Spleen (tissue), 11 donors: ENCODE measurements around the gene SNCAIP. TPM values are rescaled to one million over a fixed set of nuclear protein-coding genes. Genes with fewer than 3 reads are reported as not detected.
"Not testable (repeated sequence)": the region's sequence is repeated elsewhere in the genome, so short reads cannot be mapped to it uniquely, and the experiment has no call there.

Source experiments
- DNase-seq: peaks from one replicate; pipeline ENCODE4 v3.0.0-alpha.2; 2020
- H3K27ac ChIP-seq, 8 donors: fragments of 200-600 bp; sonication (generic) in 7 of 8; 1 replicate in 4 of 8; 2 replicates in 4 of 8; pipeline versions ENCODE4 v1.5.0 to v1.8.0; 2016 to 2021; ENCODE audit warnings: inconsistent platforms in 4 of 8, mild to moderate bottlenecking in 4 of 8, moderate library complexity in 1 of 8
- H3K27me3 ChIP-seq, 7 donors: fragments of 200-600 bp; sonication (generic) in 6 of 7; replicated peaks in 1 of 7; 1 replicate in 4 of 7; 2 replicates in 3 of 7; pipeline versions ENCODE4 v1.5.0 to v1.8.0; 2016 to 2021; ENCODE audit warnings: inconsistent platforms in 3 of 7, mild to moderate bottlenecking in 1 of 7
- H3K36me3 ChIP-seq, 6 donors: fragments of 200-600 bp; sonication (generic) in 5 of 6; 1 replicate in 4 of 6; 2 replicates in 2 of 6; pipeline versions ENCODE4 v1.5.0 to v1.8.0; 2016 to 2021; ENCODE audit warnings: inconsistent platforms in 2 of 6
- H3K4me1 ChIP-seq, 6 donors: fragments of 200-600 bp; sonication (generic) in 5 of 6; 1 replicate in 3 of 6; 2 replicates in 3 of 6; pipeline versions ENCODE4 v1.5.0 to v1.8.0; 2016 to 2021; ENCODE audit warnings: inconsistent platforms in 3 of 6
- H3K4me3 ChIP-seq, 8 donors: fragments of 200-600 bp; sonication (generic) in 7 of 8; 1 replicate in 4 of 8; 2 replicates in 4 of 8; pipeline versions ENCODE4 v1.5.0 to v1.8.0; 2016 to 2021; ENCODE audit warnings: inconsistent platforms in 4 of 8, mild to moderate bottlenecking in 4 of 8, moderate library complexity in 2 of 8
- H3K9me3 ChIP-seq, 8 donors: fragments of 200-600 bp; sonication (generic) in 7 of 8; 1 replicate in 4 of 8; 2 replicates in 4 of 8; pipeline versions ENCODE4 v1.5.0 to v1.8.0; 2016 to 2021; ENCODE audit warnings: inconsistent platforms in 4 of 8
- CTCF ChIP-seq, 11 experiments: fragments of 200-600 bp in 7 of 11; fragments of 450-650 bp in 4 of 11; sonication (generic) in 4 of 11; IDR thresholded peaks in 8 of 11; conservative IDR thresholded peaks in 3 of 11; 1 replicate in 7 of 11; 2 replicates in 4 of 11; pipeline versions ENCODE4 v1.4.0 to v1.8.0; 2016 to 2021; ENCODE audit warnings: antibody characterized with exemption in 11 of 11, inconsistent platforms in 4 of 11, mild to moderate bottlenecking in 1 of 11
- POLR2A ChIP-seq, 3 donors: fragments of 450-650 bp; IDR thresholded peaks; one replicate each; pipeline ENCODE4 v1.5.1; 2017; ENCODE audit warnings: antibody characterized with exemption in 3 of 3, mild to moderate bottlenecking in 1 of 3
- POLR2AphosphoS5 ChIP-seq, 3 donors: sonication (generic); formaldehyde crosslinking; IDR thresholded peaks; one replicate each; pipeline ENCODE4 v1.5.1; 2017; ENCODE audit warnings: antibody characterized with exemption in 3 of 3
- WGBS, 5 donors: extraction: QIAGEN DNeasy Blood & Tissue Kit in 3 of 5; methylation state at CpG; one replicate each; pipeline versions ENCODE4 v1.1.5 to v1.1.7; 2013 to 2018; 5-methylcytosine and 5-hydroxymethylcytosine counted together
- intact Hi-C: fragments of 100-400 bp; cut with DNase I; formaldehyde crosslinking; loops from one replicate; pipeline ENCODE4 v1.15.0; 2023; ENCODE audit warnings: low total_unique reads
- polyA plus RNA-seq, 3 donors: library from polyadenylated mRNA; stranded (reverse); fragments of 200-250 nt; gene quantifications; one replicate each; pipeline ENCODE4 v1.2.1, GENCODE V29; 2013
- total RNA-seq, 7 donors: library from RNA; depleted of rRNA in 3 of 7; stranded (reverse); fragments of >200 nt in 3 of 7; fragmentation: NEBNext Ultra II Directional in 4 of 7; extraction: Animal tissue kit (Norgen Biotek cat#: 25700) in 4 of 7; gene quantifications; one replicate each; pipeline versions ENCODE4 v1.1.0 to v1.2.1, GENCODE V29; 2016 to 2021
- donor health status: healthy with polysubstance abuse.
- donor health status: DM: no; HTN: no; CAD: no; lungs with moderate emphysema.
- donor health status: DM: no; HTN: no; CAD: no.
- donor health status: Bipolar disorder and iron deficiency.
- donor health status: healthy.
- donor health status: DM: no; HTN: no; CAD: no.
- donor health status: DM: yes; HTN: yes; CAD: no.

Gene SNCAIP
- total and polyA plus RNA-seq, 10 donors: 5.4 to 51.3 (median 17.8) TPM

- Histone ChIP-seq H3K36me3 (no peaks in the 10 kb centered on the region), H3K27ac (peak overlapping the region in 1 of 8 donors; percentile 12), H3K4me3 (no peak overlapping the region), H3K9me3 (no peaks in the 10 kb centered on the region), H3K4me1 (no peaks in the 10 kb centered on the region), H3K27me3 (no peaks in the 10 kb centered on the region)
- TF ChIP-seq POLR2AphosphoS5 (IDR thresholded peaks at IDR 0.05) (no peak), POLR2A (IDR thresholded peaks at IDR 0.05) (no peak), CTCF (IDR thresholded peaks at IDR 0.05 in 8 of 11, conservative IDR thresholded peaks at IDR 0.05 in 3 of 11) (no peak)
- intact Hi-C loops: no loop called here
- 86 to 100% (median 94%) methylated on average over 4 of the region's 4 CpGs for WGBS, 5 donors
- DNase-seq: no peak
These were observed 39.5 kb downstream of the SNCAIP start for GRCh38 chr5:122351416-122352157.

- TF ChIP-seq CTCF (IDR thresholded peaks at IDR 0.05 in 8 of 11, conservative IDR thresholded peaks at IDR 0.05 in 3 of 11) (no peak), POLR2A (IDR thresholded peaks at IDR 0.05) (no peak), POLR2AphosphoS5 (IDR thresholded peaks at IDR 0.05) (no peak)
- Histone ChIP-seq H3K36me3 (no peaks in the 10 kb centered on the region), H3K9me3 (no peaks in the 10 kb centered on the region), H3K27me3 (no peaks in the 10 kb centered on the region), H3K4me3 (no peak overlapping the region), H3K27ac (no peak overlapping the region), H3K4me1 (peaks cover 0 to 7% (median 0%) of the 10 kb centered on the region in 6 donors)
- intact Hi-C loops: no loop called here
- no peak for DNase-seq
These were observed 40.3 kb downstream of the SNCAIP start for GRCh38 chr5:122352331-122352730.

- WGBS, 5 donors: 81 to 94% (median 87%) methylated on average over 3 of the region's 3 CpGs
- H3K27ac ChIP-seq, intact Hi-C loops, H3K27me3 ChIP-seq, H3K9me3 ChIP-seq, DNase-seq, H3K4me3 ChIP-seq, H3K36me3 ChIP-seq: not testable (repeated sequence)
- peaks cover 0 to 13% (median 0%) of the 10 kb centered on the region in 6 donors for H3K4me1 ChIP-seq
These were observed 41.3 kb downstream of the SNCAIP start for GRCh38 chr5:122353361-122353760.

GRCh38 chr5:122354293-122354692, 42.3 kb downstream of the SNCAIP start:
- TF ChIP-seq POLR2A (IDR thresholded peaks at IDR 0.05): no peak
- no peak for TF ChIP-seq CTCF (IDR thresholded peaks at IDR 0.05 in 8 of 11, conservative IDR thresholded peaks at IDR 0.05 in 3 of 11)
- no peak for TF ChIP-seq POLR2AphosphoS5 (IDR thresholded peaks at IDR 0.05)
- no peak for DNase-seq
- H3K9me3 ChIP-seq: no peaks in the 10 kb centered on the region
- 76 to 91% (median 90%) methylated on average over 3 of the region's 3 CpGs for WGBS, 5 donors
- no peak overlapping the region for H3K27ac ChIP-seq
- H3K36me3 ChIP-seq: no peaks in the 10 kb centered on the region
- intact Hi-C loops: no loop called here
- peaks cover 0 to 13% (median 0%) of the 10 kb centered on the region in 6 donors for H3K4me1 ChIP-seq
- no peak overlapping the region for H3K4me3 ChIP-seq
- H3K27me3 ChIP-seq: no peaks in the 10 kb centered on the region
